ENCODE measurements around the gene PCDHB7.
"Not testable (repeated sequence)": the region's sequence is repeated elsewhere in the genome, so short reads cannot be mapped to it uniquely, and the experiment has no call there.

Gene PCDHB7

GRCh38 chr5:141177577-141178191 is 5.2 kb downstream of the PCDHB7 start, which contains the start of gene PCDHB8:
Gene PCDHB8 (plus strand): TSS chr5:141177790. CDS start chr5:141178035, 245 bp downstream.
- not testable (repeated sequence) for TF ChIP-seq EGR1 (IDR thresholded peaks at IDR 0.05); ZBTB7A (IDR thresholded peaks at IDR 0.05; ENCODE audit: low read depth); FOXM1 (IDR thresholded peaks at IDR 0.05; ENCODE audit: borderline replicate concordance, low read depth)

- TF ChIP-seq, protein P1, sequence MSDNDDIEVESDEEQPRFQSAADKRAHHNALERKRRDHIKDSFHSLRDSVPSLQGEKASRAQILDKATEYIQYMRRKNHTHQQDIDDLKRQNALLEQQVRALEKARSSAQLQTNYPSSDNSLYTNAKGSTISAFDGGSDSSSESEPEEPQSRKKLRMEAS (IDR thresholded peaks at IDR 0.05): no peak
- TF ChIP-seq ZBTB7A (IDR thresholded peaks at IDR 0.05; ENCODE audit: low read depth) (no peak), TCF12 (IDR thresholded peaks at IDR 0.05; ENCODE audit: low read depth) (no peak), RAD21 (IDR thresholded peaks at IDR 0.05; ENCODE audit: low read depth) (no peak), REST (IDR thresholded peaks at IDR 0.05; ENCODE audit: low read depth) (no peak), TAF1 (IDR thresholded peaks at IDR 0.05; ENCODE audit: low read depth) (no peak), NFIC (IDR thresholded peaks at IDR 0.05) (no peak), FOXM1 (IDR thresholded peaks at IDR 0.05; ENCODE audit: borderline replicate concordance, low read depth) (no peak), TEAD4 (IDR thresholded peaks at IDR 0.05) (no peak), YY1 (IDR thresholded peaks at IDR 0.05; ENCODE audit: low read depth) (no peak), CREB1 (IDR thresholded peaks at IDR 0.05; ENCODE audit: low read depth) (no peak), CEBPB (IDR thresholded peaks at IDR 0.05) (no peak), EGR1 (IDR thresholded peaks at IDR 0.05) (no peak)
- TF ChIP-seq, protein P2, sequence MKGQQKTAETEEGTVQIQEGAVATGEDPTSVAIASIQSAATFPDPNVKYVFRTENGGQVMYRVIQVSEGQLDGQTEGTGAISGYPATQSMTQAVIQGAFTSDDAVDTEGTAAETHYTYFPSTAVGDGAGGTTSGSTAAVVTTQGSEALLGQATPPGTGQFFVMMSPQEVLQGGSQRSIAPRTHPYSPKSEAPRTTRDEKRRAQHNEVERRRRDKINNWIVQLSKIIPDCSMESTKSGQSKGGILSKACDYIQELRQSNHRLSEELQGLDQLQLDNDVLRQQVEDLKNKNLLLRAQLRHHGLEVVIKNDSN (IDR thresholded peaks at IDR 0.05): no peak
These were observed 7.9 kb downstream of the PCDHB7 start for GRCh38 chr5:141180313-141180712.

- no peak for TF ChIP-seq ZBTB7A (IDR thresholded peaks at IDR 0.05; ENCODE audit: low read depth)
- peak; percentile 31; the same call in 1 of the 2 replicates for TF ChIP-seq RAD21 (IDR thresholded peaks at IDR 0.05; ENCODE audit: low read depth)
These were observed 9.8 kb downstream of the PCDHB7 start, which contains the start of gene PCDHB16 for GRCh38 chr5:141182248-141182647. Gene PCDHB16 (plus strand): TSS chr5:141182387. CDS start chr5:141182560, 173 bp downstream.

- peak; percentile 13; the same call in 1 of the 2 replicates for TF ChIP-seq RAD21 (IDR thresholded peaks at IDR 0.05; ENCODE audit: low read depth)
- TF ChIP-seq, protein P1 (IDR thresholded peaks at IDR 0.05): no peak
These were observed 14.6 kb downstream of the PCDHB7 start, which contains the start of gene PCDHB9 for GRCh38 chr5:141186897-141187512. Gene PCDHB9 (plus strand): TSS chr5:141187161. CDS start chr5:141187319, 158 bp downstream.

DNA sequence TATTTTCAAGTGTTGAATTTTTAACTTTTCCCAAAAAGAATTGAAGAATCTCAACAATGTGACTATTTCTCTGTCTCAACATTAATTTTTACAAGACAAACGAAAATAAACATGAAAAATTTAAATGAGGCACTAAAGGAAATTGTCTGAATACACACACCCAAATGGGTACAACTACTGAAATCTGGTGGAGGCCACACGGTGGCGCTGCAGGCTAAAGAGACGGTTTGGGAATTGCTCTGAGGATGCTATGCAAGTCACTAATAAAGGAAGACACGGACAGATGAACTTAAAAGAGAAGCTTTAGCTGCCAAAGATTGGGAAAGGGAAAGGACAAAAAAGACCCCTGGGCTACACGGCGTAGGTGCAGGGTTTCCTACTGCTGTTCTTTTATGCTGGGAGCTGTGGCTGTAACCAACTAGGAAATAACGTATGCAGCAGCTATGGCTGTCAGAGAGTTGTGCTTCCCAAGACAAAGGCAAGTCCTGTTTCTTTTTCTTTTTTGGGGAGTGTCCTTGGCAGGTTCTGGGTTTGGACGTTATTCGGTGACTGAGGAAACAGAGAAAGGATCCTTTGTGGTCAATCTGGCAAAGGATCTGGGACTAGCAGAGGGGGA is 19.8 kb downstream of the PCDHB7 start, which contains the start of gene PCDHB10:
Gene PCDHB10 (plus strand): TSS at position 244 of the 616 bp plus-strand sequence. CDS start 200 bp downstream, at position 444.
- TF ChIP-seq TEAD4 (IDR thresholded peaks at IDR 0.05) (no peak), FOXM1 (IDR thresholded peaks at IDR 0.05; ENCODE audit: borderline replicate concordance, low read depth) (no peak), RAD21 (IDR thresholded peaks at IDR 0.05; ENCODE audit: low read depth) (peak; percentile 44)

- no peak for TF ChIP-seq ZBTB7A (IDR thresholded peaks at IDR 0.05; ENCODE audit: low read depth)
- TF ChIP-seq NFIC (IDR thresholded peaks at IDR 0.05): no peak
- TF ChIP-seq, protein P1 (IDR thresholded peaks at IDR 0.05): no peak
- no peak for TF ChIP-seq FOXM1 (IDR thresholded peaks at IDR 0.05; ENCODE audit: borderline replicate concordance, low read depth)
These were observed 23.9 kb downstream of the PCDHB7 start for GRCh38 chr5:141196363-141196762.

DNA sequence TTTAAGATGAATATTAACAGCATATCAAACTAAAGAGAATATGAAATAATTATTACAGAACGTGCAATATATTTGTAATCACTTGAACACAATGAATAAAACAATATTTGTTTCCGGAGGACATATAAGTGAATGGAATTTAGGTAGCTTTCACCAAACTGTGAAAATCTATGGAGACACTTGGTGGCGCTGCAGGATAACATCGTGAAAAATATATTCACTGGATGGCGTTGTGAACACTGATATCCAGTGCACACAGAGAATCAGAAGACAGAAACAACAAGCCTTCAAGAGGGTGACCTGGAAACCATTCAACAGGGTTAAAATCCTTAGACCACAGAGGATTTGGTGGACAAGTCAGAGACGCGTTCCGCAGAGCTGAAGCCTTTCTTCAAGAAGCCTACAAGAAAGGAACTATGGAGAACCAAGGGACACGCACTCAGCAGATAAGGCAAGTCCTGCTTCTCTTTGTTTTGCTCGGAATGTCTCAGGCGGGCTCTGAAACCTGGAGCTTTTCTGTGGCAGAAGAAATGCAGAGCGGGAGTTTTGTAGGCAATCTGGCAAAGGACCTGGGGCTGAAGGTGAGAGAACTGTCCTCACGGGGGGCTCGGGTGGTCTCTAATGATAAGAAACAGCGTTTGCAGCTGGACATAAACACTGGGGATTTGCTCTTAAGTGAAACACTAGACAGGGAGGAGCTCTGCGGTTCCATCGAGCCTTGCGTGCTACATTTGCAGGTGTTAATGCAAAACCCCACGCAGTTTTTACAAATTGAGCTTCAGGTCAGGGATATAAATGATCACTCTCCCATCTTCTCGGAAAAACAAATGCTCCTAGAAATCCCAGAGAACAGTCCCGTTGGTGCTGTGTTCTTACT is 27.2 kb downstream of the PCDHB7 start, which contains the start of gene PCDHB11:
Gene PCDHB11 (plus strand): TSS at position 269 of the 877 bp plus-strand sequence. CDS start 148 bp downstream, at position 417.
- no peak for TF ChIP-seq TEAD4 (IDR thresholded peaks at IDR 0.05)
- TF ChIP-seq RAD21 (IDR thresholded peaks at IDR 0.05; ENCODE audit: low read depth): peak; percentile 46
- no peak for TF ChIP-seq EP300 (IDR thresholded peaks at IDR 0.05; ENCODE audit: borderline replicate concordance)
- no peak for TF ChIP-seq TAF1 (IDR thresholded peaks at IDR 0.05; ENCODE audit: low read depth)
- no peak for TF ChIP-seq TCF12 (IDR thresholded peaks at IDR 0.05; ENCODE audit: low read depth)
- TF ChIP-seq ZBTB7A (IDR thresholded peaks at IDR 0.05; ENCODE audit: low read depth): no peak
- no peak for TF ChIP-seq NFIC (IDR thresholded peaks at IDR 0.05)
- no peak for TF ChIP-seq REST (IDR thresholded peaks at IDR 0.05; ENCODE audit: low read depth)
- no peak for TF ChIP-seq CEBPB (IDR thresholded peaks at IDR 0.05)

Measured in Ishikawa (cell line).